HEK293T (cell line): ENCODE results near the gene ZSCAN5A.
"Not testable (repeated sequence)": the region's sequence is repeated elsewhere in the genome, so short reads cannot be mapped to it uniquely, and the experiment has no call there.

ENCODE experiments used
- CTCF ChIA-PET: fragments of 350-600 bp; formaldehyde crosslinking; extraction: SDS; loops from one replicate; lab custom pipeline; 2021; ENCODE audit warnings: antibody characterized with exemption, inconsistent platforms; lab: Yijun Ruan, JAX
- POLR2A ChIA-PET: fragments of 350-600 bp; formaldehyde crosslinking; extraction: SDS; loops from one replicate; lab custom pipeline; 2020; ENCODE audit warnings: antibody characterized with exemption, inconsistent platforms; lab: Yijun Ruan, JAX
- DNase-seq: peaks from one replicate; pipeline ENCODE4 v3.0.0; 2012; ENCODE audit warnings: mixed read lengths; ENCODE audit errors: extremely low spot score
- ARNT ChIP-seq: fragments of 450-650 bp; IDR thresholded peaks from 2 replicates; pipeline ENCODE4 v1.6.1; 2017; ENCODE audit warnings: mild to moderate bottlenecking
- BHLHE40 ChIP-seq: fragments of 450-650 bp; IDR thresholded peaks from 2 replicates; pipeline ENCODE4 v1.6.1; 2016; ENCODE audit warnings: mild to moderate bottlenecking, moderate library complexity, borderline replicate concordance
- CTBP1 ChIP-seq: fragments of 450-650 bp; IDR thresholded peaks from 2 replicates; pipeline ENCODE4 v1.6.1; 2016; ENCODE audit warnings: borderline replicate concordance
- ELF4 ChIP-seq: fragments of 450-650 bp; IDR thresholded peaks from 2 replicates; pipeline ENCODE4 v1.6.1; 2017; ENCODE audit warnings: antibody characterized with exemption
- FOXA1 ChIP-seq: fragments of 450-650 bp; IDR thresholded peaks from 2 replicates; pipeline ENCODE4 v1.6.1; 2016; ENCODE audit warnings: mild to moderate bottlenecking
- FOXK2 ChIP-seq: fragments of 450-650 bp; IDR thresholded peaks from 2 replicates; pipeline ENCODE4 v1.6.1; 2016; ENCODE audit warnings: mild to moderate bottlenecking
- FOXM1 ChIP-seq: fragments of 450-650 bp; IDR thresholded peaks from 2 replicates; pipeline ENCODE4 v1.6.1; 2017; ENCODE audit warnings: mild to moderate bottlenecking, borderline replicate concordance
- HDGF ChIP-seq: fragments of 450-650 bp; IDR thresholded peaks from 2 replicates; pipeline ENCODE4 v1.6.1; 2017; ENCODE audit warnings: antibody characterized with exemption, borderline replicate concordance
- L3MBTL2 ChIP-seq: fragments of 450-650 bp; conservative IDR thresholded peaks from 2 replicates; pipeline ENCODE4 v1.6.1; 2016; ENCODE audit warnings: mild to moderate bottlenecking
- LEF1 ChIP-seq: fragments of 450-650 bp; IDR thresholded peaks from 2 replicates; pipeline ENCODE4 v1.6.1; 2017; ENCODE audit warnings: mild to moderate bottlenecking, borderline replicate concordance
- NFRKB ChIP-seq: fragments of 450-650 bp; IDR thresholded peaks from 2 replicates; pipeline ENCODE4 v1.6.1; 2016; ENCODE audit warnings: mild to moderate bottlenecking, moderate library complexity
- PKNOX1 ChIP-seq: fragments of 450-650 bp; IDR thresholded peaks from 2 replicates; pipeline ENCODE4 v1.6.1; 2016
- SP1 ChIP-seq: fragments of 450-650 bp; IDR thresholded peaks from 2 replicates; pipeline ENCODE4 v1.6.1; 2017
- SUZ12 ChIP-seq: fragments of 450-650 bp; IDR thresholded peaks from 2 replicates; pipeline ENCODE4 v1.6.1; 2016; ENCODE audit warnings: mild to moderate bottlenecking
- TARDBP ChIP-seq: fragments of 450-650 bp; IDR thresholded peaks from 2 replicates; pipeline ENCODE4 v1.6.1; 2016
- ZNF384 ChIP-seq: fragments of 450-650 bp; IDR thresholded peaks from 2 replicates; pipeline ENCODE4 v1.6.1; 2016

ZSCAN5A gene

GRCh38 chr19:56312787-56313657 is 1.6 kb downstream of the ZSCAN5A start:
- CTCF ChIA-PET, result no interaction called here
- DNase-seq, result no peak

DNA sequence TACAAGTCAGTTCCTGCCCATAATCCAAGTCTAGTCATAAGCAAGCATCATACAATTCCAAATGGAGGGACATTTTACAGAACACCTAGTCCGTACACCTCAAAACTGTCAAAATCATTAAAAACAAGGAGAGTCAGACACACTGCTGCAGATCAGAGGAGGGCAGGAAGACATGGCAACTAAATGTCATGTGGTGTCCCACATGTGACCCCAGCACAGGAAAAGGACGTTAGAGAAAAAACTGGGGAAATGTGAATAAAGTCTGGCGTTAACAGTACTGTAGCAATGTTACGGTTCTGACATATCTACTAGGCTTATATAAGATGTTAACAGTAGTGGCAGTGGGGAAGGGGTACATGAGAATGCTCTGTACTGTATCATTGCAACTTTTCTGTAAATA is 2.3 kb downstream of the ZSCAN5A start:
- TF ChIP-seq FOXM1, result no peak
- ChIA-PET CTCF (no interaction called here), POLR2A (no interaction called here)
- no peak for DNase-seq

More at GRCh38 chr19:56312787-56313657, 1.6 kb downstream of the ZSCAN5A start:
- no peak for TF ChIP-seq LEF1
- no peak for TF ChIP-seq FOXA1
- POLR2A ChIA-PET, result interaction anchor here (1.0 kb wide), 1 partner anchor 13 kb away, joined by 3 read pairs; no protein-coding TSS in a partner anchor

DNA sequence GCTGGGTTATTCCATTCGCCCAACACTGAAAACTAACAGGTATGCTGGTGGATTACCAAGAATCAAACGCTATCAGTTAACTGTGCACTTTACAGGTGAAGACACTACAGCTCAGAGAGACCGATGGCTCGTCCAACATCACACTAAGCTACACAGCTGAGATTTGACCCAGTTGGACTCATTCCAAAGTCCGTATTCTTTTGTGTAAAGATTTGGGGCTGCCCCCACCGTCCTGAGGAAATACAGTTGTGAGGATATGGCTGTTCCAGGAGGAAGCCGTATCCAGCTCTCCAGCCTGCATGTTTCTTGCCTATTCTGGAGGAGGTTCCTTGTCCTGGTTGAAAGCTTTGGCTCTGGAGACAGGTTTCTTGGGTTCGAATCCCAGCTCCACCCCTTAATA is 4.2 kb downstream of the ZSCAN5A start:
- DNase-seq, result no peak
- ChIA-PET POLR2A (no interaction called here), CTCF (interaction anchor here (1.0 kb wide), 1 partner anchor 24 kb away, joined by 5 read pairs; no protein-coding TSS in a partner anchor)
- TF ChIP-seq FOXM1, result no peak
- TF ChIP-seq L3MBTL2, result no peak
- no peak for TF ChIP-seq ZNF384
- TF ChIP-seq SP1, result no peak
- TF ChIP-seq PKNOX1, result no peak
- TF ChIP-seq TARDBP, result no peak
- TF ChIP-seq NFRKB, result no peak
- no peak for TF ChIP-seq CTBP1
- TF ChIP-seq LEF1, result no peak
- no peak for TF ChIP-seq HDGF
- TF ChIP-seq ELF4, result no peak

- CTCF ChIA-PET, result interaction anchor here (0.5 to 1.0 kb wide), 6 partner anchors 10 to 1041 kb away, joined by 3 to 5 read pairs (median 3); no protein-coding TSS in a partner anchor
- DNase-seq, result peak; percentile 62
- no peak for TF ChIP-seq LEF1
- TF ChIP-seq BHLHE40, result no peak
- no peak for TF ChIP-seq SUZ12
- TF ChIP-seq FOXM1, result no peak
- TF ChIP-seq CTBP1, result no peak
- TF ChIP-seq FOXA1, result no peak
- TF ChIP-seq L3MBTL2, result no peak
- TF ChIP-seq NFRKB, result no peak
- TF ChIP-seq TARDBP, result no peak
- TF ChIP-seq ZNF384, result no peak
- TF ChIP-seq FOXK2, result no peak
- TF ChIP-seq ELF4, result no peak
- TF ChIP-seq HDGF, result no peak
- TF ChIP-seq ARNT, result no peak
- TF ChIP-seq PKNOX1, result no peak
- TF ChIP-seq SP1, result no peak
- POLR2A ChIA-PET, result no interaction called here
Observed at GRCh38 chr19:56309511-56310185, 5.0 kb downstream of the ZSCAN5A start.

DNA sequence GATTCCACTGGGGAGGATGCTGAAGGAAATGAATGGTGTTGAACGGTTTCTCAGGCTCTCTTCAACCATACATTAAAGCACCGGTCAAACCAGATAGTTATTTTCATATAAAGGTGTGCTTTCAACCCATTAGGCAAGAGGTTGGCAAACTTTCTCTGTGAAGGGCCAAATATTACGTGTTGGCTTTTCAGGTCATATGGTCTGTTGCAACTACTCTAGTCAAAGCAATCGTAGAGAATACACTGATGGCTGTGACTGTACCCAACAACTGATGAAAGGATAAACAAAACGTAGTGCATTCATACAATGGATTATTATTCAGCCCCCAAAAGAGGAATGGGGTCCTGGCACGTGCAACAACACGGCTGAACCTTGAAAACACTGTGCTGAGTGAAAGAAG is 5.8 kb downstream of the ZSCAN5A start:
- ChIA-PET POLR2A (no interaction called here), CTCF (no interaction called here)
- no peak for DNase-seq
- TF ChIP-seq TARDBP (no peak), SP1 (no peak), L3MBTL2 (no peak), NFRKB (no peak), ELF4 (no peak), BHLHE40 (no peak), CTBP1 (no peak), PKNOX1 (no peak), ZNF384 (no peak), ARNT (no peak)

GRCh38 chr19:56307062-56307461 is 7.6 kb downstream of the ZSCAN5A start:
- CTCF ChIA-PET, DNase-seq, POLR2A ChIA-PET: not testable (repeated sequence)

GRCh38 chr19:56306016-56306415 is 8.6 kb downstream of the ZSCAN5A start:
- CTCF ChIA-PET, result no interaction called here
- POLR2A ChIA-PET, result no interaction called here
- TF ChIP-seq NFRKB, result no peak
- no peak for TF ChIP-seq ARNT
- no peak for TF ChIP-seq ZNF384
- TF ChIP-seq PKNOX1, result no peak
- no peak for TF ChIP-seq ELF4
- no peak for TF ChIP-seq CTBP1
- no peak for TF ChIP-seq BHLHE40
- no peak for TF ChIP-seq LEF1
- TF ChIP-seq FOXK2, result no peak
- no peak for TF ChIP-seq SP1
- TF ChIP-seq SUZ12, result no peak
- TF ChIP-seq HDGF, result no peak
- TF ChIP-seq FOXM1, result no peak
- TF ChIP-seq L3MBTL2, result no peak
- TF ChIP-seq FOXA1, result no peak
- TF ChIP-seq TARDBP, result no peak
- DNase-seq, result no peak
